HepG2 (cell line): ENCODE results near the gene YLPM1. TPM values are rescaled to one million over a fixed set of nuclear protein-coding genes. Genes with fewer than 3 reads are reported as not detected.

Source experiments
- GABPA ChIP-seq, 2 experiments: IDR thresholded peaks; 2 replicates each; pipeline ENCODE4 v1.6.1; 2011 to 2016; ENCODE audit warnings: low read depth in 2 of 2, low read length in 1 of 2, missing biosample characterization in 1 of 2, missing genetic modification characterization in 1 of 2
- HMGA1 ChIP-seq: sonication (generic); formaldehyde crosslinking; conservative IDR thresholded peaks from 2 replicates; pipeline ENCODE4 v1.4.0; 2020; ENCODE audit warnings: missing genetic modification reagents
- KDM5B ChIP-seq: sonication (generic); formaldehyde crosslinking; IDR thresholded peaks from 2 replicates; pipeline ENCODE4 v1.4.0; 2020; ENCODE audit warnings: missing genetic modification reagents, mild to moderate bottlenecking, borderline replicate concordance
- MAZ ChIP-seq, 2 experiments: sonication (generic) in 1 of 2; formaldehyde crosslinking in 1 of 2; IDR thresholded peaks; 2 replicates each; pipeline versions ENCODE4 v1.5.0 to v1.6.1; 2012 to 2020; ENCODE audit warnings: low read depth in 2 of 2, mild to moderate bottlenecking in 2 of 2, borderline replicate concordance in 1 of 2, improper control_type of control experiment in 1 of 2, low read length in 1 of 2, missing genetic modification reagents in 1 of 2, moderate library complexity in 1 of 2
- MZF1 ChIP-seq: sonication (generic); formaldehyde crosslinking; IDR thresholded peaks from 2 replicates; pipeline ENCODE4 v1.8.1; 2023; ENCODE audit warnings: mild to moderate bottlenecking, missing genetic modification reagents, borderline replicate concordance
- NFATC3 ChIP-seq: sonication (generic); formaldehyde crosslinking; IDR thresholded peaks from 2 replicates; pipeline ENCODE4 v1.5.1; 2020; ENCODE audit warnings: mild to moderate bottlenecking, missing genetic modification reagents
- NR2F2 ChIP-seq: IDR thresholded peaks from 2 replicates; pipeline ENCODE4 v1.6.1; 2012; ENCODE audit warnings: low read depth, inconsistent platforms, borderline replicate concordance
- PITX1 ChIP-seq: sonication (generic); formaldehyde crosslinking; IDR thresholded peaks from 2 replicates; pipeline ENCODE4 v1.5.1; 2020; ENCODE audit warnings: mild to moderate bottlenecking, missing genetic modification reagents
- SMC3 ChIP-seq: IDR thresholded peaks from 2 replicates; pipeline ENCODE4 v1.6.1; 2011; ENCODE audit warnings: low read length, improper control_type of control experiment
- SOX5 ChIP-seq: IDR thresholded peaks from 2 replicates; pipeline ENCODE4 v1.6.1; 2016; ENCODE audit warnings: borderline replicate concordance
- SRF ChIP-seq: IDR thresholded peaks from 2 replicates; pipeline ENCODE4 v1.6.1; 2011; ENCODE audit warnings: mild to moderate bottlenecking, low read depth, low read length, moderate library complexity
- TAF1 ChIP-seq: sonication (generic); formaldehyde crosslinking; IDR thresholded peaks from 2 replicates; pipeline ENCODE4 v1.4.0; 2020; ENCODE audit warnings: missing genetic modification reagents
- ZBTB43 ChIP-seq: sonication (generic); formaldehyde crosslinking; conservative IDR thresholded peaks from 2 replicates; pipeline ENCODE4 v1.4.0; 2020; ENCODE audit warnings: missing genetic modification reagents
- ZFY ChIP-seq: sonication (generic); formaldehyde crosslinking; IDR thresholded peaks from 2 replicates; pipeline ENCODE4 v1.4.0; 2020; ENCODE audit warnings: missing genetic modification reagents
- ZNF18 ChIP-seq: sonication (generic); formaldehyde crosslinking; IDR thresholded peaks from 2 replicates; pipeline ENCODE4 v1.8.0; 2022; ENCODE audit warnings: mild to moderate bottlenecking, missing genetic modification reagents; ENCODE audit not compliant: insufficient replicate concordance
- ZNF580 ChIP-seq: IDR thresholded peaks from 2 replicates; pipeline ENCODE4 v1.6.1; 2016; ENCODE audit warnings: low read depth, borderline replicate concordance
- ZNF773 ChIP-seq: sonication (generic); formaldehyde crosslinking; IDR thresholded peaks from 2 replicates; pipeline ENCODE4 v1.4.0; 2020; ENCODE audit warnings: missing genetic modification reagents, borderline replicate concordance
- polyA plus RNA-seq, 8 experiments: library from polyadenylated mRNA; depleted of rRNA in 3 of 8; stranded (reverse) in 7 of 8; unstranded in 1 of 8; fragments of >200 nt; fragmentation: Illumina TruSeq in 4 of 8; extraction: Trizol in 4 of 8; gene quantifications; 2 replicates each; pipeline versions ENCODE4 v1.2.1 to v1.2.3, GENCODE V29; 2011 to 2016; ENCODE audit warnings: low read depth in 4 of 8, missing spikeins in 1 of 8, mixed read lengths in 1 of 8; ENCODE audit not compliant: insufficient read depth in 1 of 8
- total RNA-seq, 5 experiments: library from RNA; depleted of rRNA; stranded (reverse); fragments of >200 nt; fragmentation: Illumina TruSeq; extraction: Trizol; gene quantifications; 2 replicates each; pipeline ENCODE4 v1.2.3, GENCODE V29; 2016; ENCODE audit warnings: low read depth in 1 of 5
- TF ChIP-seq, protein P1 (sequence below): sonication (generic); formaldehyde crosslinking; IDR thresholded peaks from 2 replicates; pipeline ENCODE4 v1.4.0; 2020; ENCODE audit warnings: low read depth, mild to moderate bottlenecking, missing genetic modification reagents

YLPM1 gene
- total and polyA plus RNA-seq, 2 of the 13 experiments (the other 11 are each of a cell fraction or from before 2014, with no cell fraction given): 6.7 to 21.9 TPM

- TF ChIP-seq ZNF18 (no peak), KDM5B (CRISPR knock-in tag) (peak; percentile 70; the same call in 1 of the 2 replicates), ZBTB43 (CRISPR knock-in tag) (0 out of 2 replicates have a peak, but pooled peaks have one; percentile 71), SMC3 (no peak), SOX5 (CRISPR knock-in tag) (peak; percentile 61; the same call in 1 of the 2 replicates), SRF (no peak), TAF1 (peak; percentile 92), MZF1 (CRISPR knock-in tag) (no peak), ZNF580 (CRISPR knock-in tag) (peak; percentile 76; the same call in 1 of the 2 replicates), ZNF773 (CRISPR knock-in tag) (0 out of 2 replicates have a peak, but pooled peaks have one; percentile 63), NFATC3 (CRISPR knock-in tag) (0 out of 2 replicates have a peak, but pooled peaks have one; percentile 20), MAZ (IDR thresholded peaks at IDR 0.05; ENCODE audit: borderline replicate concordance, low read depth, low read length) (0 out of 2 replicates have a peak, but pooled peaks have one; percentile 23), MAZ (CRISPR knock-in tag; IDR thresholded peaks at IDR 0.05; ENCODE audit: low read depth) (peak; percentile 65), ZFY (CRISPR knock-in tag) (peak; percentile 99), PITX1 (no peak; the same call in 1 of the 2 replicates), HMGA1 (CRISPR knock-in tag) (no peak), NR2F2 (no peak), GABPA (IDR thresholded peaks at IDR 0.05; ENCODE audit: low read depth, low read length) (no peak; the same call in 1 of the 2 replicates), GABPA (CRISPR knock-in tag; IDR thresholded peaks at IDR 0.05; ENCODE audit: low read depth) (peak; percentile 69)
- TF ChIP-seq, protein P1, sequence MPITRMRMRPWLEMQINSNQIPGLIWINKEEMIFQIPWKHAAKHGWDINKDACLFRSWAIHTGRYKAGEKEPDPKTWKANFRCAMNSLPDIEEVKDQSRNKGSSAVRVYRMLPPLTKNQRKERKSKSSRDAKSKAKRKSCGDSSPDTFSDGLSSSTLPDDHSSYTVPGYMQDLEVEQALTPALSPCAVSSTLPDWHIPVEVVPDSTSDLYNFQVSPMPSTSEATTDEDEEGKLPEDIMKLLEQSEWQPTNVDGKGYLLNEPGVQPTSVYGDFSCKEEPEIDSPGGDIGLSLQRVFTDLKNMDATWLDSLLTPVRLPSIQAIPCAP (CRISPR knock-in tag): no peak
Measured at GRCh38 chr14:74762917-74763802, at the start of gene YLPM1 (continued).
